ENCODE results near the gene RFLNA.

The RFLNA gene

GRCh38 chr12:124314207-124314606 lies 19.3 kb downstream of the RFLNA start:
- no peaks in the 10 kb centered on the region for H3K36me3 ChIP-seq (ENCODE audit: insufficient read depth, low read length)
- H3K9ac ChIP-seq (ENCODE audit: low read depth, low read length, poor library complexity, severe bottlenecking), result no peak overlapping the region
- H3K4me2 ChIP-seq (ENCODE audit: low read depth, low read length, poor library complexity, severe bottlenecking), result no peak overlapping the region
- no peaks in the 10 kb centered on the region for H3K79me2 ChIP-seq (ENCODE audit: insufficient read depth, low read length)
- H3K4me3 ChIP-seq (ENCODE audit: low read length, poor library complexity, severe bottlenecking), result no peak overlapping the region
- no peaks in the 10 kb centered on the region for H3K9me2 ChIP-seq (replicated peaks; ENCODE audit: low read depth, low read length)
- H2AFZ ChIP-seq (ENCODE audit: low read length), result no peak overlapping the region
- H3F3A ChIP-seq (ENCODE audit: low read depth), result no peaks in the 10 kb centered on the region
- no peaks in the 10 kb centered on the region for H3K4me1 ChIP-seq (ENCODE audit: insufficient read depth, low read length, poor library complexity, severe bottlenecking)
- H4K20me1 ChIP-seq (ENCODE audit: insufficient read depth, low read length, poor library complexity, severe bottlenecking), result no peaks in the 10 kb centered on the region
- no peaks in the 10 kb centered on the region for H3K9me3 ChIP-seq (ENCODE audit: insufficient read depth, low read depth, low read length)
- TF ChIP-seq EZH2phosphoT487 (IDR thresholded peaks at IDR 0.05; ENCODE audit: borderline replicate concordance), result no peak
- no peak for TF ChIP-seq CTCF (conservative IDR thresholded peaks at IDR 0.05; ENCODE audit: low read length)
- no peaks in the 10 kb centered on the region for H3K27me3 ChIP-seq (ENCODE audit: insufficient read depth, low read length, poor library complexity, severe bottlenecking)

GRCh38 chr12:124314766-124315165 lies 19.9 kb downstream of the RFLNA start:
- no peaks in the 10 kb centered on the region for H3K9me3 ChIP-seq (ENCODE audit: insufficient read depth, low read depth, low read length)
- no peak overlapping the region for H3K9ac ChIP-seq (ENCODE audit: low read depth, low read length, poor library complexity, severe bottlenecking)
- no peak overlapping the region for H3K4me3 ChIP-seq (ENCODE audit: low read length, poor library complexity, severe bottlenecking)
- no peaks in the 10 kb centered on the region for H4K20me1 ChIP-seq (ENCODE audit: insufficient read depth, low read length, poor library complexity, severe bottlenecking)
- no peaks in the 10 kb centered on the region for H3K36me3 ChIP-seq (ENCODE audit: insufficient read depth, low read length)
- no peaks in the 10 kb centered on the region for H3F3A ChIP-seq (ENCODE audit: low read depth)
- H3K79me2 ChIP-seq (ENCODE audit: insufficient read depth, low read length), result no peaks in the 10 kb centered on the region
- TF ChIP-seq EZH2phosphoT487 (IDR thresholded peaks at IDR 0.05; ENCODE audit: borderline replicate concordance) (no peak), CTCF (conservative IDR thresholded peaks at IDR 0.05; ENCODE audit: low read length) (no peak)
- no peak overlapping the region for H2AFZ ChIP-seq (ENCODE audit: low read length)
- H3K27me3 ChIP-seq (ENCODE audit: insufficient read depth, low read length, poor library complexity, severe bottlenecking), result no peaks in the 10 kb centered on the region
- H3K9me2 ChIP-seq (replicated peaks; ENCODE audit: low read depth, low read length), result no peaks in the 10 kb centered on the region
- H3K4me1 ChIP-seq (ENCODE audit: insufficient read depth, low read length, poor library complexity, severe bottlenecking), result no peaks in the 10 kb centered on the region
- H3K4me2 ChIP-seq (ENCODE audit: low read depth, low read length, poor library complexity, severe bottlenecking), result no peak overlapping the region

- no peaks in the 10 kb centered on the region for H3K4me1 ChIP-seq (ENCODE audit: insufficient read depth, low read length, poor library complexity, severe bottlenecking)
- no peak for TF ChIP-seq CTCF (conservative IDR thresholded peaks at IDR 0.05; ENCODE audit: low read length)
- TF ChIP-seq EZH2phosphoT487 (IDR thresholded peaks at IDR 0.05; ENCODE audit: borderline replicate concordance), result no peak
- H3K4me2 ChIP-seq (ENCODE audit: low read depth, low read length, poor library complexity, severe bottlenecking), result no peak overlapping the region
- no peak overlapping the region for H3K9ac ChIP-seq (ENCODE audit: low read depth, low read length, poor library complexity, severe bottlenecking)
- H2AFZ ChIP-seq (ENCODE audit: low read length), result no peak overlapping the region
- H4K20me1 ChIP-seq (ENCODE audit: insufficient read depth, low read length, poor library complexity, severe bottlenecking), result no peaks in the 10 kb centered on the region
- H3K9me2 ChIP-seq (replicated peaks; ENCODE audit: low read depth, low read length), result no peaks in the 10 kb centered on the region
- H3K4me3 ChIP-seq (ENCODE audit: low read length, poor library complexity, severe bottlenecking), result no peak overlapping the region
- no peaks in the 10 kb centered on the region for H3F3A ChIP-seq (ENCODE audit: low read depth)
- no peaks in the 10 kb centered on the region for H3K9me3 ChIP-seq (ENCODE audit: insufficient read depth, low read depth, low read length)
- no peaks in the 10 kb centered on the region for H3K36me3 ChIP-seq (ENCODE audit: insufficient read depth, low read length)
- H3K79me2 ChIP-seq (ENCODE audit: insufficient read depth, low read length), result no peaks in the 10 kb centered on the region
- H3K27me3 ChIP-seq (ENCODE audit: insufficient read depth, low read length, poor library complexity, severe bottlenecking), result no peaks in the 10 kb centered on the region
Measured at GRCh38 chr12:124315372-124316044, 20.6 kb downstream of the RFLNA start.
